DMS 273 (cell line): ENCODE measurements around the gene ARF1.
A peak's percentile ranks its signal among the peaks of the same experiment; 100 is the strongest.

Experiments used
- DNase-seq: peaks from one replicate; lab custom pipeline; 2025; ENCODE audit not compliant: unreplicated experiment; lab: John Stamatoyannopoulos, UW

Gene ARF1

DNA sequence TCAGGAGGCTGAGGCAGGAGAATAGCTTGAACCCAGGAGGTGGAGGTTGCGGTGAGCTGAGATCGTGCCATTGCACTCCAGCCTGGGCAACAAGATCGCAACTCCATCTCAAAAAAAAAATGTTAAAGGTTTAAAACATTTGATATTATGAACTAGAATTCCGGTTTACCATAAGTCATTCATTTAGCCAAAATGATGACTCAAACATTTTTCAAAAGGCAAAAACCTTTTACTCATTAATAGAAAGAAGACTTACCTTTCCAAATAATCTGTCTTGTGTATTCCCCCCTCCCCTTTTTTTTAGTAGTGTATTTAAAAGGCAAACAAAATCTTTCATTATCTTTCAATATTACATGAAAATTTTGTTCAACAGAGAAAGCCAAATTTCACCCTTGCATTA is 34.8 kb downstream of the ARF1 start:
- DNase-seq, result no peak

DNA sequence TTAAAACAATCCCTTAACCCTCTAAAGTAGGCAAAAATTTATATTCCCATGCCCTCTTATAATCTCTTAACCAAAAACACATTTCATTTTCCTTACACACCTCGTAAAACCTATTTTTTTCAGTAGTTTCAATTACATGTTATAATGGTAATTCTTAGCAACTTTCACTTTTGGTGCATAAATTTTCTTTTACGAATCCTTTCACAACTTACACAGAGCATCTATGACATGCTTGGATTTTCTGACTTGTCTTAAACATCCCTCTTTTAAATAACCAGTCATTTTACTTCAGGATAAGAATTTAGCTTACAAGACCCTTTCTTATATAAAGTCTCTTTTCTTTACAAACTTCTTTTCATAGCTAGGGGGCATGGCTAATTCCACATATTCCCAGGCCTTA is 35.5 kb downstream of the ARF1 start:
- DNase-seq, result peak; percentile 50

DNA sequence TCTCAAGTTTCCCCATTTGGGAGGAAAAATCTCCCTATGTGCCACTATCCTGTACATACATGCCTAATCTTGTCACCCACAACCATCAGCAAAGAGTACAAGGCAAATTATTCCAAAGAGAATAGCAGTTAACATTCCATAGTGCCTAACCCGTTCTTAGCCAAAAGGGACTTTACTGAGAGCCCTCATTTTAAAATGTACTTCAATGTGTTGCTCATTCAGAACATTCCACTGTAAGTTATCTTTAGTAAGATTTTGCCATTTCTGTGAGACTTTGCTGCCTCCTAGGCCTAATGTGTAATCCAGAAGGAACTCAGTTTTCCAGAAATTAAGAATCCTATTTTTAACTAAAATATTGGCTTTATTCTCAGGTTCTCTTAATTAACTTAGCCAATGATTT is 37.8 kb downstream of the ARF1 start:
- no peak for DNase-seq

DNA sequence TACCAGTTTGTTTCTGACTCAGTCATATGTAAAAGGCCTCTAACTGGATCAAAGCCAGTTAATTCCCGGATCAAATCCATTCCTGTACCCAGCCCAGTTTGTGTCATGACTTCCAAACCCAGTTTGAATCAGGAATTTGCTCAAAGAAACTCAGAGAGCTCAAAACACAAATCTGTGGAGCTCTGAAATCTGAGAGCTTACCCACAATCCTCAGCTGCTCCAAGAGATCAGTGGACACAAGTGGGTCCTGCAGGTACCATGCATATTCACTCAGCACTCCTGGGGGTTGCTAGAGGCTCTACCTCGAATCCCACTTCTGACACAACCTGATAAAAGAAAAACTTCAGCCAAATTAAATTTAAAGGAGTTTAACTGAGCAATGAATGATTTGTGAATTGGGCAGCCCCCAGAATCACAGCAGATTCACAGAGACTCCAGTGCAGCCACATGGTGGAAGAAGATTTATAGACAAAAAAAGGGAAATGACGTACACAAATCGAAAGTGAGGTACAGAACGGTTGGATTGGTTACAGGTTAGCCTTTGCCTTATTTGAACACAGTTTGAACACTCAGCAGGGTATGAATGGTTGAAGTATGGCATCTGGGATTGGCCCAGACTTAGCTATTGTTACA is 38.5 kb downstream of the ARF1 start:
- DNase-seq, result no peak

DNA sequence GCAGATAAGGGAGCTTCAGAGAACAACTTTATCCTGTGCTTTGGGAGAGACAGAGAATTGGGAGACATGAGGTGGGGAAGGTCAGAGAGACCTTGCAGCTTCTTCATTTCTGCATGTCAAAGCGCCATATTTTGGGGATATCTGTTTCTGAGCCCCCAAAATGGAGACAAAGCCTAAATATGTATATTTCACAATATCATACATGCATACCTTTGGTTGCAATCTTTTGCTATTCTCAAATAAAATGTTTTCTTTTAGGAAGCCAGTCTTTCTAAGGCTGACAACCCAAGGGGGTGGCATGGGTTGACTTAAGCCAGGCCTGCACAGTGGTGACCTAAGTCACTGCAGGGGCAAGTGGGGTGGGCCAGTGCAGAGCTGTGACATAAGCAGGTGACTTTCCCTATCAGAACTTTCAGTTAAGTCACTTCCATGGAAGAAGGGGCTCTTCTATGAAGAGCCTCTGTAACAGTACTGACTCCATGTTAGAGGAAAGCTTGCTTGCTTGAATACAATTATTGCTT is 40.5 kb downstream of the ARF1 start:
- DNase-seq, result no peak

DNA sequence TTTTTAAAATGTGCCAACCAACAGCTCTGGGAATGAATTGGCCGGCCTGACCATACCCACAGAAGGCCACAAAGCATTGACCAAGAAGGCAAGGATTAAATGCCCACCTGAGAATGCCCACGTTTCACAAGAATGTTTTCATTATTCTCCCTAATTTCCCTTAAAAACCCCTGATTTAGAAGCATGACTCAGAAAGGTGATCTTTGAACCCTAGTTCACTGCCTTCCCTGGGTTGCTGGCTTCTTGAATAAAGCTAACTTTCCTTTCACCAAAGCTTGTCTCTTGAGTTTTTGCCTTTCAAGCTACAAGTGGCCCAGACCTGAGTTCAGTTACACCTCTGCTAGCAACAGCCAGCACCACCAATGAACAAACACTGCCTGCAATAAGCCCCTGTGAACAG is 41.0 kb downstream of the ARF1 start:
- no peak for DNase-seq

DNA sequence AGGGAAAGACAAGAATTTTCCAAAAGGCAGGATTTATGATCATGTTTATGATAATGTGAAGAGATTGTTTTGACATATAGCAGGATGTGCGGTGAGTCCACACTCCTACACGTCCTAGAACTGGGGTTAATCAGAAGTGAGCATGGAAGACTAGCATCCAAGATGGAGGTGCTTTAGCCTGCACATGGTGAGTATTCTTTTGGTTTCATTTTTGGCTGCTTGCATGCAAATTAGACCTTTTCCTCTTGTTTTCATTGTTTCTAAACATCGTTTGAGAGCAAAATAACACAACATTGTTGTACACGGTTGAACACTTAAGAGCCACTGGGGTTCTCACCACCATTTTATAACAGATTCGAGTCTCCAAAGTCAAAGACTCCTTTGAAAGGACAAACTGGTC is 42.7 kb downstream of the ARF1 start:
- DNase-seq, result no peak

DNA sequence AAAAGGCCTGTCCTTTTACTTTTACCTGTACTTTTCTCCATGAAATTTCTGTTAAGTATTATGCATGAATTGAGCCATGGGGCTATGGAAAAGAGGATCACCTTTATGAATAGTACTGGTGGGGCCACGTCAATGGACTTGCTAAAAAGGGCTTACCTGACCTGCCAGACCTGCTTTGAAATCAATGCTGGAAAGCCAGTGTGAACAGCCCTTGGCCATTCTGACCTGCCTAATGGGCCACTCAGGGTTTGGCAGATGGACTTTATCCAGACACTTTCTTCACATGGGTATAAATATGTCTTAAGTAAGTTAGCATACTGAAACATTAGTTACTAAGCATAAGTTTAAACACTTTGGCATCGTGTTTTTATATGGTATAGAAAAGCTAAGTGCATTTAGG is 49.3 kb downstream of the ARF1 start:
- no peak for DNase-seq

DNA sequence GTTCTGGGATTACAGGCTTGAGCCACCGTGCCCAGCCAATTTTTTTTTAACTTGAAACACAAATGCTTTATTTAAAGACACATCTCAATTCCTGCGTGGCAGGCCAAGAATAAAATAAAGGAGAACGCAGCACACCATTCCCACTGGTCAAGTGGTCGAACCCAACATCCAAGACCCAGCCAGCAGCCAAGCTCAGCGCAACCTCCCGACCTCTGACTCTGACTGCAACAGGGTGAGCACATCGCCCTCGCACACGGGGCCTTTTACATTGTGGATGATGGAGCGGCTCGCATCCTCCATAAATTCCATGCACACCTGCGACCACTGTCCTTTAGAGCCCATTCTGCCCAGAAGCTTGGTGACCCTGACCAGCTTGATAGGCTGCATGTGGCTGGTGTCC is 52.1 kb downstream of the ARF1 start:
- DNase-seq, result no peak

DNA sequence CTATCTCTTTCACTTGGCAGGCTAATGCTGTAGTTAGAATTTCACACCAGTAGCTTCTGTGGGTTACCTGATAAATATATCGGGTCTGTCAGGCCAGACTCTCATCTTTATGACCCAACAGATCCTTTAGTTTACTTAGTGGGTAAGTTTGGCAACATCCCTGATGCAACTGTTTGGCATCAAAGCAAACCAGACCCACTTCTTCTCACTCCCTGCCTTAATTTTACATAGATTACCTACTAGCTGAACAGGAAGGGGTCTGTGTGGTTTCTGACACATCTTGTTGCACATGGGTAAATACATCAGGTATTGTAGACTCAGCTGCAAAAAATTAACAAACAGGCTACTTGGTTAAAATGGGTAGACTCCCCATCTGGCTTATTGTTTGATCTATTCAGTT is 54.4 kb downstream of the ARF1 start:
- no peak for DNase-seq

DNA sequence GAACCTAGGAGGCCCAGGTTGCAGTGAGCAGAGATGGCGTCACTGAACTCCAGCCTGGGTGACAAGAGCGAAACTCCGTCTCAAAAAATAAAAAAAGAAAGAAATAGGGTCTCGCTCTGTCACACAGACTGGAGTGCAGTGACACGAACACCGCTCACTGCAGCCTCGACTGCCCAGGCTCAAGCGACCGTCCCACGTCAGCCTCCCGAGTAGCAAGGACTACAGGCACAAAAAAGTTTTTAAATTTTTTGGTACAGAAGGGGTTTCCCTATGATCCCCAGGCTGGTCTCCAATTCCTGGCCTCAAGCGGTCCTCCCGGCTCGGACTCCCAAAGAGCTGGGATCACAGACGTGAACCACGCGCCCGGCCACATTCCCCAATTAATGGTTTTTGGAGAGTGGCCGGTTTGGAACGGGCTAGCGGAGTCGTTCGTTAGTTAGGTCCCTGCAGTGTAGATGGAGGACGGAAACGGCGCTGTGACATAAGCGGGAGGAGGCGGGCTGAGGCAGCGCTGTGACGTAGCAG is 57.0 kb downstream of the ARF1 start:
- no peak for DNase-seq

DNA sequence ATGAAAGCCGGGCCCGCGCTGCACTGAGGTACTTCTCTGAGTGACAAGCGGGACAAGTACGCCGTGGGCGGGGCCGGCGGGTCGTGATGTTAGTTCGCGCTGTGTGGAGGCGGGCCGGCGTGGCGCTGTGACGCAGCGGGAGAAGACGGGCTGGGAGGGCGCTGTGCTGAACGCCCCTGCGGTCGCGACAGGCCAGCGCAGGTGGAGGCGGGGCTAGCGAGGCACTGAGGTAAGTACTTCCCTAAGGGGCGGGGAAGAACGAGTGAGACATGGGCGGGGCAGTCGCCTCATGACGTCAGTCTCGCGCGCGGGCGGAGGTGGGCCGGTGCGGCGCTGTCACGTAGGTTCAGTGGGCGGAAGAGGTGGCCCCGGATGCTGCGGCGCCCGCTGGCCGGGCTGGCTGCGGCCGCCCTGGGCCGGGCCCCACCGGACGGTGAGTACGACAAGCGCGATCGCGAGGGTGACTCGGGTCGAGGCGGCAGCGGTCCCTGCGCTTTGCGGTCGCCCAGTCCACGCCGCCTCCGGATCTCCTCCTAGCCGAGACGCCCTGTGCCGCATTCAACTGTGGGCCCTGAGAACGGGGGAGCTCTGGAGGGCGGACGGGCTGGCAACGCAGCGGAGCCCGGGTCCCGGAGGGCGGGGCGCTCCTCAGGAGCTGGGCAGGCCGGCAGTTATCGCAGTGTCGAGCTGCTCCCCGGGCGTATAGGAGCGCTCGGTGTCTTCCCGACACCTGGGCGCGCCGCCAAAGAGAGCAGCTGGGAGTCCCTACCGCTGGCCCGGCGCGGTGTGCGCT is 57.6 kb downstream of the ARF1 start, which contains the start of gene GUK1:
Gene GUK1 (plus strand): TSS at position 349 of the 793 bp plus-strand sequence. CDS start 24 bp downstream, at position 373.
- peak; percentile 100 for DNase-seq

DNA sequence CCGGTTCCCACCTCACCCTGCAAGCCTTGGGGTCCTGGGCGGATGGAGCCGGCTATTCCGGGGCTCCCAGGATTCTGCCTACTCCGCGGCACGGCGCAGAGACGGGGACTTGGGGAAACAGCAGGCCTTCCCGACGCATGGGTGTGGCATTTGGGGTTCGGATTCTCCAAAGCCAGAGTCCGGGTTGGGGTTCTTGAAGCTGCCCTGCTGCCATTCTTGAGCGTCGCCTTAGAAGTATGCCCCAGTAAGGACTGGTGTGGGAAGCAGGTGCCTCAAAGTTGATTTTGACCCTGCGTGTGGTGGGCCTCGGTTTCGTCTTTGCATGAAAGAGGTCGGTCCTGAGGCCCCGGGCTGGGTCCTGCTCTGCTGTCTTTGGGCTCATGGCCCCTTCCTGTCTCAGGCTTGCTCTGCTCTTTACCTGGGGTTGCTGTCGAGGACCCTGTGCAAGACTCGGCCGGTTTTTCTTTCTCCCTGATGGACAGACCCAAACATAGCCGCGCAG is 58.3 kb downstream of the ARF1 start:
- no peak for DNase-seq

DNA sequence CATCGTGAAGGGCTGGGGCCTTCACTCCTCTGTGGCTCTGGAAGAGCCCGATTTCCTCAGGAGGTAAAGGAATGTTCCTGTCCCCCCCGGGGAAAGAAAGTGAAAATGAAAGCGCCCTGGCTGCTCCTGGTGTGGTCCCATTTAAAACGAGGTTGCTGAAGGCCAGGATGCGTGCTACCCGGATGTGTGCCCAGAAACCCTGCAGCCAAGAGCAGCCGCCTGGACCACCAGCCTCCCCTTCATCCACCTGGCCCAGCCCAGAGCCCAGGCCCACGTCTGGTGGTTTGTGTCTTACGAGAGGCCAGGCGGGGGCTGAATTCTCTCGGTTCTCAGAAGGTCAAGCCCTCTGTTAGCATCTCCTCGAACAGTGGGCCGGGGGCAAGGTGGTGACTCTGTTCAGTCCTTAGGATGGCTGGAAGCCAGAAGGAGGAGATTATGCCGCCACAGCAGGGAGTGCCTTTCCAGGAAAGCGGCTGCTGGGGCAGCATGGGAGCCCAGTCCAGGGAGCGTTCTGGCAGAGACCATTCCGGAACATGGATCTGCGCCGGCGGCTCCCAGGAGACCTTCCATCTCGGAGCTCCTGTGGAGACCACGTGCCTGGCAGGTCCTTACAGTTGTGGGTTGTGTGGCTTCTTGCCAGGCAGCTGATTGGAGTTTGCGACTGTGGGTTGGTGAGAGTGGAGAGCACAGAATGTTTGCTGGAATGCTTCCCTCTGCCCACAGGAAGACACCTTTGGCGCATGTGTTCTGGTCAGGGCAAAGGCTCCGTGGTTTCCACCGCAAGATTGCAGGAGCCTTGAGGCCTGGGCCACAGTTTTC is 58.9 kb downstream of the ARF1 start:
- DNase-seq, result peak; percentile 56

DNA sequence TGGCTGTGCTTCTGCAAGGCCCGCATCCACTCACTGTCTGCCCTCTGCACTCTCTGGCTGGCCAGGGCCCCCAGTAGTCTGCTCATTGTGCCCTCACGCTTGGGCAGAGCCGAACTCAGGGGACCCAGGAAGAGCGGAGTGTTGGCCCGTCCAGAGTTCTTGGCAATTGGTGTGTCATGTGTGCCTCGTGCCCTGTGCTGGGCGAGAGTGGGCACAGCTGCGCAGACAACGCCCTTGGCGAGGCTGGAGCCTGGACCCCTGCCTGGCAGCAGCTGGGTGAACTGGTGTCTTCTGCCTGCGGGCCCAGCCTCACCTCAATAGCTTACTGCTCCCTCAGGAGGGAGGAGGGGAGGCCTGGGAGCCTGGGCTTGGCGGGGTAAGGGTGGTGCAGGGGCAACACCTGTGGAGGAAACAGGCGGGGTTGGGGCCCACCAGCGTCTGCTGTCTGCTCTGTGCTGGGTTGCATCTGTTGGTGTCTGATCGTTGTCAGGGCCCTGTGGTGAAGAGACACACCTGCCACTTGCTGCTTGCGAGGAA is 59.7 kb downstream of the ARF1 start:
- DNase-seq, result no peak

DNA sequence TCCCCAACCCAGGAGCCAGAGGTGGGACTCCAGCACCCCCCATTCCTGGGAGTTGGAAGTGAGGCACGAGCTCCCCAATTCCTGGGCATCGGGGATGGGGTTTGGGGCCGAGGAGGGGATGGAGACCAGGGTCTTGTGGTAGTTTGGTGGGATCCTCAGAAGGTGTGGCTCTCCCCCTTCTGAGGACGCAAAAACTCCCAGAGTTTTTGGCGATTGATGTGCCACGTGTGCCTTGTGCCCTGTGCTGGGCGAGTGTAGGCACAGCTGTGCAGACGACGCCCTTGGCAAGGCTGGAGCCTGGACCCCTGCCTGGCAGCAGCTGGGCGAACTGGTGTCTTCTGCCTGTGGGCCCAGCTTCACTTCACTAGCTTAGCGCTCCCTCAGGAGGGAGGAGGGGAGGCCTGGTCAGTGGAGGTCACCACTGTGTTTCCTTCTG is 60.2 kb downstream of the ARF1 start:
- DNase-seq, result peak; percentile 69

DNA sequence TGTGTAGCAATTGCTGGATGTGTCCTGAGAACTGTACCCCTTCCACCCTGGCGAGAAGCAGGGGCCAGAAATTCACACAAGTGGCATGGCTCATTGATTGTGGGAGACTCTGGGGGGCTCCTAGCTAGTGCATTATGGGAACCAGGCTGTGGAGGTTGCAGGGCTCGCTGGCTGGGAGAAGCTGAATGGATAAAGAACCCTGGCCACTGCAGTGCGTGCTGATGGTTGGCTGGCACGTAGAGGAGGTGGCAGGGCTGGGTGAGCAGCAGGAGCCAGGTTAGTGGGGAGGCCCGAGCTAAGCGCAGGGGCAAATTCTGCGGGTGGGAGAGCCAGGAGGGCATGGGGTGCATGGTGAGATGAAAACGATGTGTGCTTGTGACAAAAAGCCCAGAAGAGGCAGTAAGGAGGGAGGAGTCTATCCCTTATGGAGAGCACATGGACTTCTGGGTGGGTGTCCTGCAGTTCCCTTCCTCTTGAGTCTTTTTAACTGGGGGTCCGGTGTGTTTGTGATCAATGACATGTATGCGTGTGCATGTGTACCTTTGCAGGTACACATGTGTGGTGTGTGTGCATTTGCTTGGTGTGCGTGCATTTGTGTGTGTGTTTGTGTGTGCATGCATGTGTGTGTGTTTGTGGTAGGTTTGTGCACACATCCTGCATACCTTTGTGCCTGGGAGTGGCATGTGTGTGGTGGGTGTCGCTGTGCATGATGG is 61.1 kb downstream of the ARF1 start:
- DNase-seq, result no peak

DNA sequence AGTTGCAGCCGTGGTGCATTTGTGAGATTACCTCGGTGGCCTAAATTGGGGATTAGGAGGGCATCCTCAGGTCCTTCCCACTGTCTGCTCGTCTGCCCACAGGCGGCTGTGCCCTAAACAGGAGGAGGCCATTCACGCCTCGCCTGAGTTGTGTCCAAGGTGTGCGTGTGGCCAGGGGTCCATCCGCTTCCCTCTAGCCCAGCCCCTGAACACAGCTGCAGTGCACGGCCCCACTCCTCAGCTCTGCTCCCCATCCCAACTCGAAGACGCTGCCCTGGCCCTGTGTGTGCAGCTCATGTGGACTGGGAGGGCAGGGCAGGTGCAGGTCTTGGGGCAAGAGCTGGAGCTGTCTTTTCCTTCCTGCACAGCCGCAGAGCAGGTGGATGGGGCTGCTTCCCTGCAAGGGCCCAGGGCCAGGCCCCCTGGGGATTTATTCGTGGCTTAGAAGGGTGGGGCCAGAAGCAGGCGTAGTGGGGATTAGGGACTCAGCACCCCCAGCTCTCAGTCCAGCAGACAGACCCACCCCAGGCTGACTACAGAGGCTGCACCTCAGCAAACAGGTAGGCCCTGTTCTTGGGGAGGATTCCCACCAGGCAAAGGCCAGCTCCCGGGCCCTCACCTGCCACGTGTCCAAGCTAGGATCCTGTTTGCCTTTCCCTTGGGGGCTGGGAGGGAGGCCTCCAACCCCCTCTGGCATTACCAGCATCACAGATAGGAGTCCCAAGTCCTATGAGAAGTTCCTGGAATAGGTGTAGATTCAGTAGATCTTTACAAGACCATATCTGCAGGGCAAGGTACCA is 61.9 kb downstream of the ARF1 start:
- no peak for DNase-seq

DNA sequence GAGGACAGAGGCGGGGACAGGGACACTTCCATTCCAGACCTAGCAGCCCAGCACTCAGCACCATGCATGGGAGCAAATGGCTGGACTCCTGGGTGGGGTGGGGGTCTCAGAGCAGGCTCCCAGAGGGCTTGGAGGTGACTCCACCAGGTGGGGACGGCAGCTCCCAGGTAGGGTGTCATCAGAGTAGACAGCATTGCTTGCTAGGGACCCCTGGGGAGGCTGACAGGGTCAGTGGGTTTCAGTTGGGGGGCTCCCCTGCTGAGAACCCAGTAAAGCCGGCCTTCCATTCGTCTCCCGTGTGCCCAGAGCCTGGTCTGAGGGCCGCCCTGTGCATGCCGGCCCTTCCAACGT is 62.5 kb downstream of the ARF1 start:
- DNase-seq, result no peak
